Activated CD8-positive, alpha-beta memory T cell treated with anti-CD3 and anti-CD28 coated beads for 24 hours (primary cell): Measurements from ENCODE around the gene ACBD6.
"Not testable (repeated sequence)": the region's sequence is repeated elsewhere in the genome, so short reads cannot be mapped to it uniquely, and the experiment has no call there.

ENCODE experiments used
- DNase-seq: peaks from one replicate; pipeline ENCODE4 v3.0.0-alpha.2; 2020

The ACBD6 gene

DNA sequence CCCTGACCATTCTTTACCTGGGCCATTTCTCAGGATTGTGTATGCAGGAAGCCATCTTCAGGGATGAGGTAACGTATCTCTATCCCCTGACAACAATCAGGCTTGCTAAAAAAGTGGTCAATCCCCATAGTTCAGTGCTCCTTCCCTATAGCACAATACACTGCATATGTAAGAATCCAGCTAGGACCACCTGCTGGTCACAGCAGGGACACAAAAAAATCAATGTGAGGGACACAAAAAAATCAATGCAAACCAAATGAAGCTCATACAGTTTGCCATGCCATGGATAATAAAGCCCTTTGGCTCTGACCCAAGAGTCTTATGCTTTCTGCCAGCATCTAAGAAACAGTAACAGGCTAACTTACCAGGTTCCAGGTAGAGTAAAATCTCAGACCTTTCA is 16.3 kb downstream of the ACBD6 start:
- DNase-seq = no peak

DNA sequence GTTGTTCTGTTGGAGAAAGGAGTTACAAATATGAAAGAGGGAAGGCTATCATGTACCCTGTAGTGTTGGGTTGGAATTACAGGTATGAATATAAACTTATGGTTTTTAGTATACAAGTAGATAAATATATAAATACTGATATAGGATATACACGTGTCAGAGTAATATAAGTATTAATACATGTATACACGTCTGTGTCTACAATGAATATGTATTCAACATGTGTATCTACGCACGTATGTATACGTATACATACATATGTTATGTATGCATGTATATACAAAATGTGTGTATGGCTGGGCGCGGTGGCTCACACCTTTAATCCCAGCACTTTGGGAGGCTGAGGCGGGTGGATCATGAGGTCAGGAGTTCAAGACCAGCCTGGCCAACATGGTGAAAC is 17.9 kb downstream of the ACBD6 start:
- DNase-seq = no peak

DNA sequence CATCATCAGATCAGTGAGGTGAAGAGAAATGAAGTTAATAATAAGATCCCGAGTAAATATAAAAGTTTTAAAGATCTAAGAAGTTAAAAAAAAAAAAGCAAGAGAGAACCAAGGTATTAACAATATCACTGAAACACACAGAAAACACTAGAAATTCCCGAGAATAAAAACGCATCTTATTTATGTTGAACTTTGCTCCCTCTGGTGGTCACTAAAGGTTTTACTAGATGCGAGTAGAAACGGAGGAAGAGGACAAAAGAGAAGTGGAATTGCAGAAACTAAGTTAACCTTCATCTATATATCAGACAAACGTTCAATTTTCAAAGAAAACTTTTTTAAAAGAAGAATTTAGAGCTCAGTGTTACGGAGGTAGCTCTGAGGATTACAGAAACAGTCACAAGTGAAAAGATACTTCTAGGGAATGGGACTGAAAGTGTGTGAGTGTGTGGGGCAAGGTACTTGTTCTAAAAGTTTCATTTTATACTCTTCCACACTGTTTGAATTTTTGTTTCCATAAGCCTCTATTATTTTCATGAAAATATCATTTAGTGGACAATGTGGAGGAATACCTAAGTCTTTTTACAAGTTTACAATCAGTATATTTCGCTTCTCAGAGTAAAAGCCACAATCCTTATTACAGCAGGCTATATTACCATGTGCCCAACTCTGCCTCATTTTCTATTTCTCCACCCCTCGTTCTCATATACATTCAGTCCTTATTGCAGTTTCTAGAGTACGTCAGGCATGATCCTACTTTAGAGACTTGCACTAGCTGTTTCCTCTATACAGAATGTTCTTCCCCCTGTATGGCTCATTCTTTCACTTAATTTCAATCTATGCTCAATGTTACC is 19.7 kb downstream of the ACBD6 start:
- no peak for DNase-seq

DNA sequence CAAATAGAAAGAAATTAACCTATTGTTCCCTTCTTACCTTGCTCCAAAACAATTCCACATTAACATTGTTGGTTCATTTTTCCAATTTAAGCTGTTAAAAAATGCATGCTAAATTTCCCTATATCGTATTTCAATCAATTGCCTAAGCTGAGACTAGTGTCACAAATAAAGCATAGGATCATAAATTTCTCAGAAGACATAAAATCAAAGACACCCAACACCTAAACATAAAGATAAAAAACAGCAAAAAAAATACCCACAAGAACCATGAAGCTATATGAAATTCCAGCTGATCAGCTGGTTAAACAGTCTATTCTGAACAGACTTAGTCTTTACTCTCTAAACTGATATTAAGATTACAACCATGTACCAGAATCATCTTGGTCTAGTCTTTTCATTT is 32.3 kb downstream of the ACBD6 start:
- no peak for DNase-seq

DNA sequence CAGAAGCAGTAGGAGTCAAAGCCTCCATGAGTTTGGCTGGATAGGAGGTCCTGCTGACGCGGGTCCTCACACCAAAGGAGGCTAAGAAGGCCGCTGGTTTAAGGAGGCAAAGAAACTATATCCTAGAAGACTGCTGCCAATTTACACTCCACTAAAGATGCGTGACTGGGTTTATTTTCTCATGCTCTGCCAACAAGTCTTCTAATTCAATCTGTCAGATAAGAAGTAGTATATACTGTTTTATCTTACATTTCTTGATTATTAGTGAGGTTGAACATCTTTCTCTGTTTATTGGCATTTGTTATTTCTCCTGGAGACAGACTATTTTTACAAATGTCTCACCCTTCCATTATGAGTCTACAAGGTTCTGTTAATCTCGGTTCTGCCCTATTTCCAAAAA is 34.1 kb downstream of the ACBD6 start:
- no peak for DNase-seq

DNA sequence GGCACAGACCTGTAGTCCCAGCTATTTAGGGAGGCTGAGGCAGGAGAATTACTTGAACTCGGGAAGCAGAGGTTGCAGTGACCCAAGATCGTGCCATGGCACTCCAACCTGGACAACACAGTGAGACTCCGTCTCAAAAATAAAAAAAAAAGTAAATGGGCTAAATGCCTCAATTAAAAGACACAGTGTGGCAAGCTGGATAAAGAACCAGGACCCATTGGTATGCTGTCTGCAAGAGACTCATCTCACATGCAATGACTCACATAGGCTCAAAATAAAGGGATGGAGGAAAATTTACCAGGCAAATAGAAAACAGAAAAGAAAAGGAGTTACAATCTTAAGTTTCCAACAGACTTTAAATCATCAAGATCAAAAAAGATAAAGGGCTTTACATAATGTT is 40.3 kb downstream of the ACBD6 start:
- DNase-seq = no peak

DNA sequence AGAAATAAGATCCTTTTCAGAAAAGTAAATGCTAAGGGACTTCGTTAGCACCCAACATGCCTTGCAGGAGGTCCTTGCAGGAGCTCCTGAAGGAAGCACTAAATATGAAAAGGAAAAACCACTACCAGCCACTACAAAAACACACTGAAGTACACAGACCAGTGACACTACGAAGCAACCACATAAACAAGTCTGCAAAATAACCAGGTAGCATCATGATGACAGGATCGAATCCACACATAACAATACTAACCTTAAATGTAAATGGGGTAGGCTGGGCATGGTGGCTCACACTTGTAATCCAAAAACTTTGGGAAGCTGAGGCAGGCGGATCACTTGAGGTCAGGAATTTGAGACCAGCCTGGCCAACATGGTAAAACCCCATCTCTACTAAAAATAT is 40.7 kb downstream of the ACBD6 start:
- not testable (repeated sequence) for DNase-seq

DNA sequence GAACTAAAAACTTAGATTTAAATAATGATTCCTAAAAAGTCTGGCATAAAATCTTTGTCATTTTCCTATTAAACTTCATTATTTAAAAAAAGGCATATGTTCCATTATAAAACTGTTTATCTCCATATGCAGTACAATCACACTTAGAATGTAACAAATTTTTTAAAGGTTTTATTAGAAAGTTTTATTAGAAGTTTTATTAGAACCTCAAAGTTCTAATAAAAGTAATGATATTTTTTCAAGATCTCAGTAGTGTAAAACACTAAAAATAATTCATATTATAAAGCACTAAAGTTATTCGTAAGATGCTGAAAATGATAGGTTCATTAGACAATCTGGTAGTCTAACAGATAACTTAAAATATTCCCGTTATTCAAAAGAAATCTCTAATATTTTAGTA is 43.6 kb downstream of the ACBD6 start:
- no peak for DNase-seq

DNA sequence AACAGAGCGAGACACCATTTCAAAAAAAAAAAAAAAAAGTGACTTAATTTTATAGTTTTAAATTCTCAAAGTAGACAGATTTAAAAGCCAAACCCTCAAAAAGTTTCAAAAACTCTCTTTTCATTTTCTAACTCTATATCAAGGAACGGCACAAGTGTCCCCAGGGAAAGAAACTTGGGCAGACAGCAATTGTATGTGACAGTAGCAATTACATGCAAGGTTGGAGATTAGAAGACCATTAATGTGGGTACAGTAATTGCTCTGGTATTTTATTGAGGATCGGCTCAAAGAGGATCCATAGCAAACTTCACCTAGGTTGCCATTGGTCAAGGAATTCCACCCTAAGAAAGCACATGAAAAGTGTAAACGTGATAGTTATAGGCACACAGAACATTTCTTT is 46.2 kb downstream of the ACBD6 start:
- no peak for DNase-seq

DNA sequence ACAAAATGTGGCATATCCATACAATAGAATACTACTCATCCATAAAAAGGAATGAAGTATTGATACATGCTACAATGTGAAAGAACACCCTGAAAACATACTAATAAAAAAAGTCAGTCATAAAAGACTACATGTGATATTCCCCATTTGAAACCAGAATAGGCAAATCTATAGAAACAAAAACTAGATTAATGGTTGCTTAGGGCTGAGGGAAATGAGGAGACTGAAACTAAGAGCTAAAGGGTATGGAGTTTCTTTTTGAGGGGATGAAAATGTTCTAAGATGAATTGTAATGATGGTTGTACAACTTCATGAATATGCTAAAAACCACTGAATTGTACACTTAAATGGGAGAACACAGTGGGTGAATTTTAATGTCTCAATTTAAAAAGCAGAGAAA is 50.9 kb downstream of the ACBD6 start:
- DNase-seq = no peak

DNA sequence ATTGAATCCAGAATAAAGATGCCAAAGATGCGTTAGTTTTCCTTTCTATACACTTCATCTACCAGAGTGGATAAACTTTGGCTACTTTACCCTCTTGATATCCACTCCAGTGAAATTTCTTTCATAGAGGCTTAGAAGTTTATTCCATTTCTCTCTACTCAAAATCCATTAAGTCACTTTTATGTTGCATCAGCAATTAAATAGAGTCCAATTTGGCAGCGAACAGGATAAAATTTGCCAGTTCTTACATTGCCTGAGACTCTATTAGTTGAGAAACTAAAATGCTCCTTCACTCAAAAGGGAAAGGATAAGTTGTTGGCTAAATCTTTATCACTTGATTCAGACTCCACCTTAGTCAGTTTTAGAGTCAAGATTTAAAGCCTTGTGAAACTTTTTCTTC is 57.9 kb downstream of the ACBD6 start:
- DNase-seq = no peak

DNA sequence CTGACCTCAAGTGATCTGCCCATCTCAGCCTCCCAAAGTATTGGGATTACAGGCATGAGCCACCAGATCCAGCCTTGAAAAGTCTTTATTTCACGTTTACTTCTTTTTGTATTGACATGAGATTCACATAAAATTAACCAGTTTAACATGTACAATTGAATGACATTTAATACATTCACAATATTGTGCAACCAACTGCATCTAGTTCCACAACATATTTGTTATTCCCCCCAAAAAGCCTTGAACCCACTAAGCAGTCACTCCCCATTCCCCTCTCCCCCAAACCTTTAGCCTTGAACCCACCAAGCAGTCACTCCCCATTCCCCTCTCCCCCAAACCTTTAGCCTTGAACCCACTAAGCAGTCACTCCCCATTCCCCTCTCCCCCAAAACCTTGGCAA is 62.0 kb downstream of the ACBD6 start:
- DNase-seq = no peak

DNA sequence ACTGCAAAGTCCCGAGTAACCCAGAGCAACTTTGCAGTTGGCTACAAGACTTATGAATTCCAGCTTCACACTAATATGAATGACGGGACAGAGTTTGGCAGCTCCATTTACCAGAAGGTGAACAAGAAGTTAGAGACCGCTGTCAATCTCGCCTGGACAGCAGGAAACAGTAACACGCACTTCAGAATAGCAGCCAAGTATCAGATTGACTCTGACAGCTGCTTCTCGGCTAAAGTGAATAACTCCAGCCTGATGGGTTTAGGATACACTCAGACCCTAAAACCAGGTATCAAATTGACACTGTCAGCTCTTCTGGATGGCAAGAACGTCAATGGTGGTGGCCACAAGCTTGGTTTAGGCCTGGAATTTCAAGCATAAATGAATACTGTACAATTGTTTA is 66.8 kb downstream of the ACBD6 start:
- DNase-seq = no peak

DNA sequence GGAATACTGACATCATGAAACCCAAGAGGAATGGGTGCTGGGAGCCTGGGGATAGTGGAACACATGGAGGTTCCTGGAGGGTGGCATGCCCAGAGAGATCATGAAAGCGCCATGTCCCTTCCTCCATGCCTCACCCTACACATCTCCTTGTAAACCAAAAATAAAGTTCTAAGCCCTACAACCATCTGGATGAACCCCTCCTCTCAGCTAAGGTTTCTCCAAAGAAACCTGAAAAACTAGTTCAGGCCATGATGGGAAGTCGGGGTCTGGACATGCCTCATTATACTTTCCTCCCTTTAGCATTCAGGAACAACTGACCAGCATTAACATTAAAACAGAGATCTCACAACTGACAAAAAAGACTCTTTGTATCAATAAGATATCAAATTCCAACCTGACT is 68.5 kb downstream of the ACBD6 start:
- DNase-seq = no peak

DNA sequence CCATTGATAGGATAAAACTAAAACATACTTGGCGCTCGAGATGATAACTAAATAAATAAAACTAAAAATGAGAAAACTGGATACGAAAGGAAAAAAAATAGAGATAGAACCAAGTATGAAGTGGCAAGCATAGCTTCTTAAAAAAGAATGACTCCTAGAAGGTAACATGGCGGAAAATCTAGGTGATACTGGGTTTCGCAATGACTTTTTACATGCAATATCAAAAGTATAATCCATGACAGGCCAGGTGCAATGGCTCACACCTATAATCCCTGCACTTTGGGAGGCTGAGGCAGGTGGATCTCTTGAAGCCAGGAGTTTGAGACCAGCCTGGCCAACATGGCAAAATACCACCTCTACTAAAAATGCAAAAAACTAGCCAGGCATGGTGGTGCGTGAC is 70.7 kb downstream of the ACBD6 start:
- DNase-seq = no peak

DNA sequence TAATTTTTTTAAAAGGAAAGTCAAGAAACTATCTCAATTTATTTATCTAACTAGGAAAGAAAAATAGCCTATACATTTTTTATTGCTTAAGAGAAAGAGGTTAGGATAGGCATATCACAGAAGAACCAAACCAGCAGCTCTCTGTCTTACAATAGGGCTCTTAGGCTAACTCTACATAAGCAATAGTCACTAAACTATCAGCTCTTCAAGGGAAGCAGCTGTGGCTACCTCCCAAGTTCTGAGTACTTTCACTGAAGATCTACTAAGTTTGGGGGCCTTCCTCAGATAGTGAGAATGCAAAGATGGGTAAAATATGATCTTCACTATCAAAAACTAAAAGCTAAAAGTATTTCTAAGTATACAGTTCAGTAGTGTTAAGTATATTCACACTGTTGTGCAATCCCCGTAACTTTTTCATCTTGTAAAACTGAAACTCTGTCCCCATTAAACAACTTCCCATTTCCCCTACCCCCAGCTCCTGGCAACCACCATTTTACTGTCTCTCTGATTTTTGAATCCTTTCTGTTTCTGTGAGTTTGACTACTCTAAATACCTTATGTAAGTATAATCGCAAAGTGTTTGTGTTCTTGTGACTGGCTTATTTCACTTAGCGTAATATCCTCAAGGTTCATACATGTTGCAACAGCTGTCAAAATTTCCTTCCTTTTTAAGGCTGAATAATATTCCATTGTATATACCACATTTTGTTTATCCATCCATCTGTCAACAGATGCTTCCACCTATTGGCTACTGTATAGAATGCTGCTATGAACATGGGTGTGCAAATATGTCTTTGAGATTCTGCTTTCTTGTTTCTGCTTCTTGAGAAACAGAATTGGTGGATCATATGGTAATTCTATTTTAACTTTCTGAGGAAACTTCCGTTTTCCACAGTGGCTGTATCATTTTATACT is 73.3 kb downstream of the ACBD6 start:
- no peak for DNase-seq

DNA sequence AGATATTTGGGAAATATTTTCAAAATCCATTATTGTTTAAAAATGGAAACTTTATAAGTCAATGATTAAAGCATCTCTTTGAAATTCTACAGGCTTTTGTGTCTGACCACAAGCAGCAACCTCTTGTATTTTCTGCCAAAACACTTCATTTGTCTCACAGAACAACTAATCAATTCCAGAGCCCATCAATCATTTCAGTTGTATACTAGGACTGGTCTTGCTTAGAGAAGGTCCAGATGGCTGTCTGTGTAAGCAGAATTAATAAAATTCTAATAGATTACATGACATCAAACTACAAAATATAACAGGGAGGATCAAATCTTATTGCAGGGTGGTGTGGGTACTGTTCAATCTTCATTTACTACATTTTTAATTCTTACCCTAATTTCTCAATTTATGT is 76.4 kb downstream of the ACBD6 start:
- no peak for DNase-seq

DNA sequence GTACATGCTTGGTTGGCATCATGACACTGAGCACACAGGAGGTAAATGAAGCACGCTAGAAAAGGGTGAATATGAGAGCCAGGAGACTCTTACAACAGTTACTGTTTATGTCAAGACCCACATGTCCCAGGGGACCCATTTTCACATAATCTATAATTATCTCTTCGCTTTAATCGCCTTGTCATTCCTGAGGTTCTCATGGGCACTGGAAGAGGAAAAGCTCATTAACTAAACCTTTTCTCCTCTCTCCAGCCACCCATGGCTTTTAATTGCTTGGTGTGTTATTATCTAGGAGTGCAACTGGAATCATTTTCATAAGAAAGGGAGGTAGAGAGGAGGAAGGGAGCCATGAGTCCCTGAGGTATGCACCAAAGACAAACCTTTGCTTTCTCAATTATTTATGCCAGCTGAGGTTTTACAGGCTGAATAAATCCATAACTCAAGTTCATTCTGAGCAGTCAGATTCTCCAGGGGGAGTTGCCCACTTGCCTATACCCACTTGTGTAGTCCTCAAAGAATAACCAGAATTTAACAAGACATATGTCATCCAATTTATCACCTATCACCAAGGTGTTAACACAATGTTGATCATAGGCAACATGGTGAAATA is 77.4 kb downstream of the ACBD6 start:
- DNase-seq = no peak

DNA sequence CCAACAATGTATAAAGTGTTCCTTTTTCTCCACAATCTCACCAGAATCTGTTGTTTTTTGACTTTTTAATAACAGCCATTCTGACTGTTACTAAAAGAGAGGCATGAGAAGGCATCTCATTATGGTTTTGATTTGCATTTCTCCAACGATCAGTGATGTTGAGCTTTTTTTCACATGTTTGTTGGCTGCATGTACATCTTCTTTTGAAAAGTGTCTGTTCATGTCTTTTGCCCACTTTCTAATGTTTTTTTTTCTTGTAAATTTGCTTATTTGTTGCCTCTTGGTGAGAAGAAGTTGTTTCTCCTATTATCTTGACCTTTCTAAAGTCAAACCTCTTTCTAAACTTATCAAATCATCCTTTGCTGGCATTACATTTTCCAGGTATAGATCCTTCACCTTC is 80.8 kb downstream of the ACBD6 start:
- DNase-seq = no peak

DNA sequence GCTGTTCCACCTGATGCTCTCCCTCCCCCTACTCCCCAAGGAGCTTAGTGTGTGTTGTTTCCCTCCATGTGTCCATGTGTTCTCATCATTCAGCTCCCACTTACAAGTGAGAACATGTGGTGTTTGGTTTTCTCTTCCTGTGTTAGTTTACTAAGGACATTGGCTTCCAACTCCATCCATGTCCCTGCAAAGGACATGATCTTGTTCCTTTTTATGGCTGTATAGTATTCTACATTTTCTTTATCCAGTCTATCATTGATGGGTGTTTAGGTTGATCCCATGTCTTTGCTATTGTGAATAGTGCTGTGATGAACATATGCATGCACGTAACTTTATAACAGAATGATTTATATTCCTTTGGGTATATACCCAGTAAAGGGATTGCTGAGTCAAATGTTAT is 81.2 kb downstream of the ACBD6 start:
- DNase-seq = not testable (repeated sequence)

DNA sequence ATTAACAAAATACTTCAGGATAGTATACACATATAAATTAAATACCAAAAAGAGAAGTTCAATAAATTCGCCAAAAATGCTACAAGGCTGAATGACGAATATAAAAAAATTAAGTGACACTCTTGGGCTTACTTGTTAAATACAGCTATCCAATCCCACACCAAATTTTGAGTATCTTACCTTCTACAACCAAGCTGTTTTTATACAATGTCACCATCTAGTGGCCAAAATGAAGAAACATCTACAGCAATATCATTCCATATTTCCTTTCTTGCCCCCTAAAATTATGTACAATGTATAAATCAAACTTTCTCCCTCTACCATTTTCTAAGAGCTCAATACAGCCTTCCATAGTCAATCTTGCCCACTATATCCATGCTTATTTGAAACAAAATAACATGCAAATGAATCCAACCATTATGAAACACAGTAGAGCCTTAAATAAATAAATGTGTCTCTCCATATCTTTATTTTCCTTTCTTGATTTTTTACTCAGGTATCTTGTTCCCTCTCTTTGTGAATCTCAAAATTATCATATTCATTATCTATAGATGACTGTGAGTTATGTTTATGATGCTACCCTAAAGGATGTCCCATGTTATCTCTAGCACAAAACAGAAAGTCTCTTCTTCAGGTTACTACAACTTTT is 86.3 kb downstream of the ACBD6 start:
- no peak for DNase-seq

DNA sequence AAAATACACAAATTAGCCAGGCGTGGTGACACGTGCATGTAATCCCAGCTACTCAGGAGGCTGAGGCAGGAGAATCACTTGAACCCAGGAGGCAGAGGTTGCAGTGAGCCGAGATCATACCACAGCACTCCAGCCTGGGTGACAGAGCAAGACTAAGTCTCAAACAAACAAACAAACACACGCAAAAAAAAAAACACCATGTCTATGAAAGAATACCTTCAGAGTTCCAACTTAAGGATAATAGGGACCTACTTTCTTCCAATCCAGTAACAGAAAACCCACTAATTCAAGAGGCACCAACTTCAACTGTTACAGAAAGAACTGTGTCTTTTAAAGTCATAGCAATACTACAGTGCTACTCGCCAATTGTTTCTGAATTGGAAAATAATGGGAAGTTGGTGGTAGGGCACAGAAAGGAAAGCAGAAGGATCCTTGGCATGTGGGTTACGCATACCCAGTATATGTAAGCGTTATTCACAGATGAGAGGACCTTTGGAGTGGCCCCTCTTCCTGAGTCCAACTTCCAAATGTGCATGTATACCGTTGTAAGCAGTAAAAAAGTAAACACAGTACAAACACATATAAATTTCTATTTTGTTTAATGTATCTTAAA is 87.0 kb downstream of the ACBD6 start:
- DNase-seq = no peak

DNA sequence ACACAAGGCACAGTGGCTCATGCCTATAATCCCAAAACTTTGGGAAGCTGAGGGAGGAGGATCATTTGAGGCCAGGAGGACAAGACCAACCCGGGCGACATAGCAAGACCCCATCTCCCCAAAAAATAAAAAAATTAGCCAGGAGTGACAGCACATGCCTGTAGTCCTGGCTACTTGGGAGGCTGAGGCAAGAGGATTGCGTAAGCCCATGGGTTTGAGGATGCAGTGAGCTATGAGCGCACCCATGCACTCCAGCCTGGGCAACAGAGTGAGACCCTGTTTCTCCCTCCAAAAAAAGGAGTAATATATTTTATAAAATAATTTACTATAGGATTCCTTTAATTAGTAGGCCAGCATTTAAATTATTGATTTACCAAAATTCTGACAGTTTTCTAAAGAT is 89.8 kb downstream of the ACBD6 start:
- DNase-seq = no peak
